HG02852 (cell line): ENCODE data around the gene REV1.

ENCODE experiments used
- ATAC-seq: cut with Tn5 transposase; IDR thresholded peaks from one replicate; pipeline ENCODE4 v1.9.1; 2021; ENCODE audit warnings: mild to moderate bottlenecking, moderate library complexity; ENCODE audit not compliant: unreplicated experiment

REV1 gene

GRCh38 chr2:99404797-99405669 is 84.8 kb downstream of the REV1 start:
- no peak for ATAC-seq

- no peak for ATAC-seq
Measured at GRCh38 chr2:99404039-99404796, 85.6 kb downstream of the REV1 start.

GRCh38 chr2:99403524-99403923 is 86.3 kb downstream of the REV1 start:
- no peak for ATAC-seq

- no peak for ATAC-seq
Measured at GRCh38 chr2:99403084-99403483, 86.7 kb downstream of the REV1 start.

GRCh38 chr2:99401841-99402240 is 88.0 kb downstream of the REV1 start:
- ATAC-seq, result no peak

- no peak for ATAC-seq
Measured at GRCh38 chr2:99399795-99400194, 90.0 kb downstream of the REV1 start.

GRCh38 chr2:99399063-99399462 is 90.8 kb downstream of the REV1 start:
- ATAC-seq, result no peak

- no peak for ATAC-seq
Measured at GRCh38 chr2:99398303-99398702, 91.5 kb downstream of the REV1 start.

- no peak for ATAC-seq
Measured at GRCh38 chr2:99397266-99397920, 92.4 kb downstream of the REV1 start.

- no peak for ATAC-seq
Measured at GRCh38 chr2:99395589-99396130, 94.2 kb downstream of the REV1 start.

GRCh38 chr2:99389946-99390345 is 99.9 kb downstream of the REV1 start:
- ATAC-seq, result no peak

- ATAC-seq, result no peak
Measured at GRCh38 chr2:99389371-99389770, 100.4 kb downstream of the REV1 start.

GRCh38 chr2:99388892-99389291 is 100.9 kb downstream of the REV1 start:
- ATAC-seq, result no peak

GRCh38 chr2:99386011-99386410 is 103.8 kb downstream of the REV1 start:
- no peak for ATAC-seq

- ATAC-seq, result no peak
Measured at GRCh38 chr2:99382143-99382542, 107.7 kb downstream of the REV1 start.

GRCh38 chr2:99380376-99381010 is 109.3 kb downstream of the REV1 start:
- ATAC-seq, result no peak

GRCh38 chr2:99377879-99378278 is 111.9 kb downstream of the REV1 start:
- no peak for ATAC-seq

- ATAC-seq, result no peak
Measured at GRCh38 chr2:99376254-99376864, 113.5 kb downstream of the REV1 start.

GRCh38 chr2:99374747-99375146 is 115.1 kb downstream of the REV1 start:
- ATAC-seq, result no peak

- ATAC-seq, result no peak
Measured at GRCh38 chr2:99373144-99373543, 116.7 kb downstream of the REV1 start.
